Stimulated activated CD4-positive, alpha-beta T cell treated with anti-CD3 and anti-CD28 coated beads, TNF-alpha, amount 100 ng/mL, for 48 hours (primary cell): Measurements from ENCODE around the gene RNF10.
"Not testable (repeated sequence)": the region's sequence is repeated elsewhere in the genome, so short reads cannot be mapped to it uniquely, and the experiment has no call there.

Experiments
- DNase-seq, 3 donors: peaks; one replicate each; pipeline ENCODE4 v3.0.0-alpha.2; 2020; ENCODE audit warnings: low read depth in 3 of 3

Gene RNF10

DNA sequence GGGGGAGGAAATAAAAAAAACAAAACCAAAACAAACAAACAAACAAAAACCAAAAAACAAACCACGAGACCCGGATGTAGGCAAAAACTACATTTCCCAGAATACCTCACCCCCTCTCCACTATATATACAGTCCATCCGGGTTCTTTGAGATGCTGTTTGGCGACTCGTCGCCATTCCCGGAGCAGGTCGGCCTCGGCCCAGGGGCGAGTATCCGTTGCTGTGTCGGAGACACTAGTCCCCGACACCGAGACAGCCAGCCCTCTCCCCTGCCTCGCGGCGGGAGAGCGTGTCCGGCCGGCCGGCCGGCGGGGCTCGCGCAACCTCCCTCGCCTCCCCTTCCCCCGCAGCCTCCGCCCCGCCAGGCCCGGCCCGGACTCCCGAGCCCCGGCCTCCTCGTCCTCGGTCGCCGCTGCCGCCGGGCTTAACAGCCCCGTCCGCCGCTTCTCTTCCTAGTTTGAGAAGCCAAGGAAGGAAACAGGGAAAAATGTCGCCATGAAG is at the start of gene RNF10:
Gene RNF10, plus strand, starts transcription at position 154 of the 500 bp plus-strand sequence. CDS start 456 bp downstream, outside the sequence.
- peak in 2 of 3 donors; percentile 48 to 64 for DNase-seq

DNA sequence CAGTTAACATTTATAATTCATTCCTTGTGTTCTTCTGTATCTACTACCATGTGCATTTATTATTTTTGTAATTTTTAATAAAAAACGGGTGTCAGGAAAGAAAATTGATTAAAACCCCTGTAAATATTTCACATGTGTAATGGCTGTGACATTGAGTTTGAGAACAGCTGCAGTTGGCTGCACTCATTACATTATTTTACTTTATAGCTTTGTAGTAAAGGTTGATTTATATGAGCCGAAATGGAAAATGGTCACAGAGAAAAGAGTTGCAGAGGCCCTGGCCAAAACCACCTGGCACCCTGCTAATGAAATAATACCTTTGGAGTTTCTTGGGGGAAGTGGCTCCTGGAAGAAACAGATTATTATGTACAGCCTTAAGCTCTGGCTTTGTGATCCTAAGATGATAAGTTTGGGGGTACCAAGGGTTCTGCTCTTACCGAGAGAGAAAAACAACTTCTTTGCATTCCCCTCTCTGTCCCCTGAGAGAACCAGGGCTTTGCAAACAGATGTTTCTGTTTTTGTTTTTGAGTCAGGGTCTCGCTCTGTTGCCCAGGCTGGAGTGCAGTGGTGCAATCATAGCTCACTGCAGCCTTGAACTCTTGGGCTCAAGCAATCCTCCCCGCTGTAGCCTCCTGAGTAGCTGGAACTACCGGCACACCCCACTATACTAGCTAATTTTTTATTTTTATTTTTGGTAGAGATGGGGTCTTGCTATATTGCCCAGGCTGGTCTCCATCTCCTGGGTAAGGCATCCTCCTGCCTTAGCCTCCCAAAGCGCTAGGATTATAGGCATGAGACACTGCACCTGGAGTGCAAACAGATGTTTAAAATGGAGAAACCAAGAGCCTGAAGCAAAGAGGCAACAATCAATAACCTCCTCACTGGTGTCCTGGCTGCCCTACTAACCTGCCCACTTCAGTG is 47.9 kb upstream of the RNF10 start:
- DNase-seq, result no peak

DNA sequence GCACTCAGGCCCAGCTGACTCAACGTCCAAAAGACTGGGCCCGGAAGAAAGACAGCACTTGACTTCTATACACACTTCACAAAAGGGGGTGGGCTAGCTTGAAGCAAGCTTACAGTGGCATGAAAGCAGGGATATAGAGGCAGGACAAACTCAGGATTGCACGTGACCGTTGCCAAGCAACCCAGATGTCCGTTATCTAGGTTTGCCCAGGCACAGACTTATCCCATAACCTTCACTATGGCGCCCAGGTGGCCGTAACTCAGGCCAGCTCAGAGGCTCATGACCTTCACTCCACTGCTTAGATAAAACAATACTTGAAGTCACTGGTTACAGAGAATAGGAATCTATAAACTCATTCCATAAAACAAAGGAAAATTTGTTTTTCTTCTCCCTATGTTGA is 46.6 kb upstream of the RNF10 start:
- DNase-seq, result not testable (repeated sequence)

DNA sequence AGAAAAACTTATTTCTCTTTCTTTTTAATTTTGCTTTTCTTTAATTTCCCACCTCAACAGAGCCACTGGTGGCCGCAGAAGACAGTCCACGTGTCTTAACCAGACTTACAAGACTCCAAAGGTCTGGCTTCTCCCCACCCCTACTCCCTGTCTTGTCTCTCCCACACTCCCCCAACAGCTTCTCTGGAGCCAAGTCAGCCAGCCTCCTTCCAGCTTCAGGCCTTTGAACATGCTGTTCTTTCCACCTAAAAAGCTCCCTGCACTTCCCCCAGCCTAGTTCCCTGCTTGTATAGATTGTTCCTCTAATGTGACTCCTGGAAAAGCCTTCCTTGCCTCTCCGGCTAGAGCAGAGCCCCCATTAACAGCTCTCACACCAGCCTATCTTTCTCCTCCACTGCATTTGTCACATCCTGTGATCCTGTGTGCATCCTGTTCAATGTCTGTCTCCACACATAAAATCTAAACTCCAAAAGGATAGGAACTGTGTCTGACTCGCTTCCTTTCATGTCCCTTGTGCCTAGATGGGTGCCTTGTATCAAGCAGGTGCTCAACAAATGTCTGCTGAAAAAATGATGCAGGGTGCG is 46.0 kb upstream of the RNF10 start:
- DNase-seq, result no peak

DNA sequence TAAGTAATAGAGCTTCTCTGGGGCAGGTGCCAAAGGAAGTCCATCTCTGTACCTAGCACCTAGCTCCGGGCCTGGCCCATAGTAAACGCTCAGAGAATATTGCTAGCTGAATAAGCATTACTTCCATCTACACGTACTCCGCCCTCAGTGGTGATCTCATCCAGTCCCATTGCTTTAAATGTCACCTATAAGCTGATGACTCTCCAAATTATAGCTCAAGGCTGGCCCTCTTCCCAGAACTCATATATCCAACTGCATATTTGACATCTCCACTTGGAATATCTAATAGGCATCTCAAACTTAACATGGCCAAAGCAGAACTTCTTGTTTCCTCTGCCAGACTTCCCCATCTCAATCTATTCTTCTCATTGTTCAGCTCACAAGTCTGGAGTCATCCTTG is 45.1 kb upstream of the RNF10 start:
- no peak for DNase-seq

DNA sequence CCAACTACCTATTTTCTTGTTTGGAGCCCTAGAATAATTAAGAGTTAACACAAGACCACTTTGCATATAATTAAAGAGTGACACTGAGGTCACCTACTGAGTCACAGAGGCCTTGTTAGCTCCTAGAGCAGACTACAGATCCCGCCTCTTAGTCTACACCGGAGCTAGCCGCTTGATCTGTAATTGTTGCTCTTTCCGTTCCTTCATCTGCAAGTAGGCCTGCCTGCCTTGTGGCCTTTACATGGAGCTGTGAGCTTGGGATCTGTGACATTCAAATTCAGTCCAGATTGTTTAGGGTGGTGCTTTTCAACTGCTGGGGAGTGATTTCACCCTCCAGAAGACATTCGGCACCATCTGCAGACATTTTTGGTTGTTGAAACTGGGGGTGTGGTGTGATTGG is 43.8 kb upstream of the RNF10 start:
- no peak for DNase-seq

DNA sequence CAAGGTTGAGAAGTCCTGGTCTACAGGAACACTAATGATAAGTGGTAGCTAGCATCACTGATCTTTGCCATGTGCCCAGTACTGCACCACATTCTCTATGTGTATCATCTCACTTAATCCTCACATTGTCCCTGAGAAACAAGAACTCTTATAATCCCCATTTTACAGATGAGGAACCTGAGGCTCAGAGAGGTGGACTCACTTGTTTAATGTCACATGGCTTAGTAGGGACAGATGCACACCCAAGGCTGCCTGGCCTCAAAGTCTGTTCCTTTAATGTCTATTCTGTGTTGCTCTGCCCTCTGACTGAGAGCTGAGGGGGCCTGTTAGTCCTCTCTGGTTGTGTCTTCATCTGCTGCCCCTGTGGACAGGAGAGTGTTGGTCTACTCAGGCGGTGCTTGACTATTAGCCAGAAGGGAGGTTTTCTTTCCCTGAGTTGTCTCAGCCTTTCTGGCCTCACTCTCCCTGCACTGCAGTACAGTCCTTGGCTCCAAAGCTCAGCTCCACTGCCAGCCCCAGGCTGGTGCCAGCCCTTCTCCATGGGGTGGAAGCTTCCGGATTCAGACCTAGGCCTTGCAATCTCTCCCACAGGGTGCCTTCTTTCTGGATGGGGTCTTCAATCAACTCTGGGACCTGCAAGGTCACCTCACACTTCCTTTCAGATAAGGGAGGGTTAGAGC is 43.2 kb upstream of the RNF10 start:
- DNase-seq, result no peak

DNA sequence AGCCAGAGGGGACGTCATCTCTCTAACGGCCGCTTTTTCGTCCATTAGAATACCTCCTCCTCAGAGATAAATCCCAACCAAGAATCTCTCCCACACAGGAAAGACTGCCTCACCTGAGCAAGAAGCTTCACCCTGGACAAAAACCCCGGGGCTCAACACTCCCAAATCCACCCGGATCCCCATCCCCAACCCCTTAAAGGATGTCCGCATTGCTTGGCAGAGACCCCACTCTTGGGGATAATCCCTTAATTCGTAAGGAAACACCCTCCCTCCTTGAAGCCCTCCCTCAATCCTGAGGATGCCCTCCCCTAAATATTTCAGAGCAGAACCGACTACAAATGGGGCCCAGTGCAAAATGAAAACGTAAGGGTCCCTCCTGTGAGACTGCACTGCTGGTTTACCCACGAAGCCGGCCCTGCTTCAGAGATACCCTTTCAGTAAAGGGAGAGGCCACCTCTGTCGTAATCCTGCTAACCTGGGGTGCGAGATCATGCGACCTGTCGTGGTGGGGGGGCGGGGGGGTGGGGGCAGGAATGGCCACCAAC is 38.9 kb upstream of the RNF10 start:
- DNase-seq, result no peak

DNA sequence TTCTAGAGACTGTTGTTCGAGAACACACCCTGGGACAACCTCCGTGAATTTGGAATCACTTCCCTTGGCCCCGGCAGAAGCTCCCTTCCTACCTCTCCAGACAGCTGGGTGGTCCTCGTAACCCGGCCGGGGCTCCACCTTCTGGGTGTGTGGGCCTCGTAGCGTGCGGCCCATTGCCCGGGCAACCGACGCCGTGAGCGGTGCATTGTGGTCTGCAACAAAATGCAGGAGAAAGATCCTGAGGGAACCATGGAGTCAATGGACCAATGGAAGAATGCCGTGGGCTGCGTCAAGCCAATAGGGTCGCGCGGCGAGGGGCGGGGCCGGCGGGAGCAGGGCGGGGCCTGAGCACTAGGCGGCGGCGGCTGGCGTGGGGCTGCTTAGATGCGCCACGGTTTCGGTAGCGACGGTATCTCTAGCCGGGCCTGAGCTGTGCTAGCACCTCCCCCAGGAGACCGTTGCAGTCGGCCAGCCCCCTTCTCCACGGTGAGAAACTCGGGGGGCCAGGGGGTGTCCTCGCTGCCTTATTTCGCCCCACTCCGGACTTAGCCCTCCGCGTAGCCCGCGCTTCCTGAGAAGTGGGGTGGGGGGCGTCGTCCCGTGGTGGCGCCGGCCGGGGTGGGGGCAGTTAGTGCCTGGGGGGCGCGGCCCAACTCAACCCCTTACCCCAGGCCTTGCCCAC is 38.3 kb upstream of the RNF10 start, which contains the start of gene DYNLL1:
Gene DYNLL1, plus strand, starts transcription at position 383 of the 682 bp plus-strand sequence. CDS start 309 bp downstream, outside the sequence.
- DNase-seq, result peak; percentile 95 to 97 (median 97)

DNA sequence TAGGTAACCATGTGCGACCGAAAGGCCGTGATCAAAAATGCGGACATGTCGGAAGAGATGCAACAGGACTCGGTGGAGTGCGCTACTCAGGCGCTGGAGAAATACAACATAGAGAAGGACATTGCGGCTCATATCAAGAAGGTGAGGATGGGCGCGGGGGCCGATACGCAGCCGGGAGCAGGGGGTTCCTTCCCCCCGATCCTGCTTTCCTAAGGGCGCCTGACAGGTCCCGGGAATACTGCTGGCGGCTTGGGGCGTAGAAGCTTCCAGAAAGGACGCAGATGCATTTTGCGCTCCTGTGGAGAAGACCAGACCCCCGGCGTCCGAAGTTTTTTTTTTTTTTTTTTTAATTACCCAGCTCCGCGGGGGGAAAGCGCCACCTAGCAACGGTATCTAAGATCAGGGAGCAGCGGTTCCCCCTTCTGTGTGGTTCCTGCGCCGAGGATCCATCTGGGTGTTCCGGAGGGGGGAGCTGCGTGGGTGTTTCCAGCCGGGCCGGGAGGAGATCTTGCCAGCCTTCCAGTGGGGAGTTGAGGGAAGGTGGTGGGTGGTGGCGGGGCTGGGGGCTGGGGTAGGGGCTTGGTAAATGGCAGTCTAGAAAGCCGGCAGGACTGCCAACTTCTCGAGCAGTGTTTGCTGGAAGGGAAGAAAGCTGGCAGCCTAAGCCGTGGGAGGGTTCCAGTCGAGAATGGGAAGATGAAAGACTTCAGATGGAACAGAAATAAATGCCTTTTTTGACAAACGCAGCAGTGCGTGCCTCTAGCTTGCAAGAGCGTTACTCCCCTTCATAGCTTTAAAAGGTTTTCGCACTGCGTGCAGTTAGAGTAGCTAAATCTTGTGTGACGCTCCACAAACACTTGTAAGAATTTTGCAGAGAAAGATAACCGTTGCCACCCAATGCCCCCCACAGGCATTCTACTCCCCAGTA is 37.5 kb upstream of the RNF10 start:
- peak in 1 of 3 donors; percentile 21 for DNase-seq

DNA sequence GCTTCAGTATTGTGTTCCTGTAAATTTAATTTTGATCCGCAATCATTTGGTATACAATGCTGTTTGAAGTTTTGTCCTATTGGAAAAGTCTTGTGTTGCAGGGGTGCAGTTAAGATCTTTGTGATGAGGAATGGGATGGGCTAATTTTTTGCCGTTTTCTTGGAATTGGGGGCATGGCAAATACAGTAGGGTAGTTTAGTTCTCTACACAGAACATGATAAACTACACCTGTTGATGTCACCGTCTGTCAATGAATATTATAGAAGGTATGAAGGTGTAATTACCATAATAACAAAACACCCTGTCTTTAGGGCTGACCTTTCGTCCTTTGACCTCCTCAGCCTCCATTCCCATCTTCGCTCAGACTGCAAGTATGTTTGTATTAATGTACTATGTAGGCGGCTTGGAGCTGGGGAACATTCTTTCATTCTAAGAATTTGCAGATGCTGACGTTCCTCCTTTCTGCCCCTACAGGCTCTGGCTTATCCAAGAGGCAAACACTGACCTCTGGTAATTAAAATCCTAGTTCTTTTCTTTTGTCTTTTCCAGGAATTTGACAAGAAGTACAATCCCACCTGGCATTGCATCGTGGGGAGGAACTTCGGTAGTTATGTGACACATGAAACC is 36.5 kb upstream of the RNF10 start:
- no peak for DNase-seq

DNA sequence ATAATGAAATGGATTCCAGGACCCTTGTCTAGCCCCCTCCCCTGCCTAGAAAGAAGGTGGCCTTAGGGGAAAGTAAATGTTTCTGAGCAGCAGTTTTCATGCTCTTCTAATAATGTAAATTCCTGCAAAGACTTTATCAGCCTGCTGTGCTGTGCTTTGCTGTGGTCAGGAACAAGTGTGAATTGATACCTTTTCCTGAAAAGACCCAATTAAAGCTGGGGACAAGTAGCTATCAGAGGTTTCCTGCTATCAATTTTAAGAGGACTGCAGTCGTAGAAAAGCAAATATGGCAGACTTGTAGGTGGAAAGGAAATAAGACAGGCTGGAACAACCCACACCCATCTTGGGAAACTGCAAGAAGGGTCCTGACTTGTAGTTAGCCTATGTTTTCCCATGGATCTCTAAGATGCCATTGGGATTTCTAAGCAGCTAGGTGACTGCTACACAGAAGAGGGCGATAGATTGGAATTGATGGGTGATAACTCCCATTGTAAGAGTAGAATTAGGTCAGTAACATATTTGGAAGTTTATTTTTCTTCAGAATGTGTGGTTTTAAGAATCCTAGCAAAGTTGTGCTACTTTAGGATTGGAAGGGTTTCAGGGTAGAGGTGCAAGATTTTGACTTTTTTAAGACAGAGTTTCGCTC is 35.2 kb upstream of the RNF10 start:
- DNase-seq, result no peak

DNA sequence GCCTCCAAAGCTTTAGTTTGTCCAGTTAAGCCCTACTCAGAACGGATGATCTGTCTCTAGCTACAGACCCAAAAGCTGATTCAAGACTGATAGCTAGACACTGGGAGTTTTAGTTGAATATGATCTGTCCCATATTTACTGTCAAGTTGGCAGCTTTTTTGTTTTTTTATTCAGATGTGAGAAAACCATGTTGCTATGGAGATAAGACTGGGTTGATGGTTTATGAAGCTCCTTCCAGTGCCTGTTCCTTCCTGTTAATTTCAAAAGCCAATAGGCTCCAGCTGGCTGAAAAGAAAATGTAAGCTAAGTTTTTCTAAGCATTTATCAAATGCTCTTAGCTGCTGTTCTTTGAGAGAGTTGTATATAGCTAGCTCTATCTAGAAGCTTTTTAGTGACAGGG is 33.6 kb upstream of the RNF10 start:
- DNase-seq, result no peak

DNA sequence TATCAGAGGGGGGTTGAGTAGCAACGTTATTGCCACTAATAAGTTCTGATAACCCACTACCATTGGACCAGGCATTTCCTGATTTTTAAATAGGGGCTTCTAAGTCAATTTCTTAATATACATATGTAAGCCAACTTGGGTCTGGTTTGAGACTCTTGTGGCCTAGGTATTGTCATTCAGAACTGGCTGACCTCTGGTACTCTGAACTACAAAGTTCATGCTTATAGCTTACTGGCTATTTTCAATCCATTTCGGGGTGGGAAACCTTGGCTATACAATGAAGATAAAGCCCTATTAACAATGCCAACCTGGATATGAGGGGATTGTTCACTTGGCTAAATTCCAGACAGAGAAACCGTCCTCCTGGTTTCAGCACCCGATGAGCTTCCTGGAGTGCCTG is 29.6 kb upstream of the RNF10 start:
- no peak for DNase-seq

DNA sequence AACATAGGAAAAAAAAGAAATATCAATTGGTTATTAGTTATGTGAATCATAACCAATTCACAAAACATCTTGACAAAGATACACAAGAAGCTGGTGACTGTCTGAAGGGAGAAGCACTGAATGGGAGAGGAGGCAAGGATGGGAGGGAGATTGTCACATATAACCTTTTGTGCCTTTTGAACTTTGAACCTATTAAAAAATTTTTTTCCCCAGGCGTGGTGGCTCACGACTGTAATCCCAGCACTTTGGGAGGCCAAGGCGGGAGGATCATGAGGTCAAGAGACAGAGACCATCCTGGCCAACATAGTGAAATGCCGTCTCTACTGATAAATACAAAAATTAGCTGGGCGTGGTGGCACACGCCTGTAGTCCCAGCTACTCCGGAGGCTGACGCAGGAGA is 25.6 kb upstream of the RNF10 start:
- DNase-seq, result no peak

DNA sequence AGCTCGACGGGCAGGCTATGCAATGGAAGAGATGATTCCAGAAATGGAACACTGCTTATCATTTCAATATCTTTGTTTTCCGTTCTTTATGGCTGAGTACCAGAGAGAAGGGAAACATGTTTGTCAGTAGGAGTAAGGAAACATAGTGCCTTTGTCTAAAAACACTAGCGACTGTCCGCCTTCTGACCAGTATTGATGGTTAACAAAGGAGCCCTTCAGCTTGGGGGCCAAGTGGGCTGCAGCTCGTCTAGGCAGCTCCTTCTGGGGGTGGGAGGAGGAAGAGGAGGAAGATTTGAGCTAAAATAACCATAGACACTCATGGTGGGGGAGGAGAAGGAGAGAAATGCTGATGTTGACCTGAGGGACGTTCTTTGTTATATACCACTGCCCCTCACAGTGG is 20.2 kb upstream of the RNF10 start:
- DNase-seq, result no peak

DNA sequence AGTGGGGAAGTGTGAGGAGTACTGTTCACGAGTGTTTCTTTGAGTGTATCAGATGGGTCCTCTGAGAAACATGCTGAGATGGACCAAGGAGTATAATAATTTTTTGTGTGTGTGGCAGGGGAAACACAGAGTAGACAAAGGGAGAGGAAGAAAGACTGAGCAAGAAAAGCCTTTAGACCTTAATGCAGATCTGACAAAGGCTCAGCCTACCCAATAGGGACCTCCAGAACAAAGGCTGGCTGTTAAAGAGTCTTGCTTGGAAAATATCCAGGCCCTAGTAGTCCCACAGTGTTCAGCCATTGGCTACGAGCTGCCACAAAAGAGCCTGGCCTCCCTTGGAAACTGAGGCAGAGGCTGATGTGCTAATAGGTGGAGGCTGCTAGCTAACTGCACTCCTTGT is 18.7 kb upstream of the RNF10 start:
- DNase-seq, result no peak

DNA sequence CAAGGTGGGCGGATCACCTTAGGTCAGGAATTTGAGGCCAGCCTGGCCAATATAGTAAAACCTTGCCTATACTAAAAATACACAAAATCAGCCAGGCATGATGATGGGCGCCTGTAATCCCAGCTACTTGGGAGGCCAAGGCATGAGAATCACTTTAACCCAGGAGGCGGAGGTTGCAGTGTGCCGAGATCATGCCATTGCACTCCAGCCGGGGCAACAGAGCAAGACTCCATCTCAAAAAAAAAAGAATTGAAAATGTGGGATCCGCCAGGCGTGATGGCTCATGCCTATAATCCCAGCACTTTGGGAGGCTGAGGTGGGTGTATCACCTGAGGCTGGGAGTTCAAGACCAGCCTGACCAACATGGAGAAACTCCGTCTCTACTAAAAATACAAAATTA is 14.8 kb upstream of the RNF10 start:
- DNase-seq, result not testable (repeated sequence)

DNA sequence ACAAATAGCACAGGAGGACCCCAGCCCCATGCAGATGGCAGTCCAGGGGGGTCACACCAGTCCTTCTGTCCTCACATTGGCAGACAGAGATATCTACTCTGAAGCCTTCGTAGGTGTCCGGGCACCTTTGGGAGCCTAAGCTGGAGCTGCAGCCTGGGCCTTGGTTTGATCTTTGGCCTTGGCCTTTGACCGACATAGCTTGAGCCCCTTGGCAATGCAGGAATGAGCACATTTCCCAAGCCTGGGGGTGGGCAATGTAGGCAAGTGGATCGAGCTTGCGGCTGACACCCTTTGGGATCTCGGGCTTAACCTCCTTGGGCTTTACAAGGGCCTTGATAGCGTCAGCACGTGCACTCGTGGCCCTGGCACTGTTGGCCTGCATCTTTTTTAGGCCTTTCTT is 11.6 kb upstream of the RNF10 start:
- DNase-seq, result no peak
